Right lobe of liver (tissue), 4 donors: ENCODE measurements around the gene PTPN7.
"Not testable (repeated sequence)": the region's sequence is repeated elsewhere in the genome, so short reads cannot be mapped to it uniquely, and the experiment has no call there.

Experiments
- POLR2A ChIP-seq: fragments of 450-650 bp; IDR thresholded peaks from one replicate; pipeline ENCODE4 v1.6.1; 2017; ENCODE audit warnings: antibody characterized with exemption, mild to moderate bottlenecking
- TF ChIP-seq, protein P1 (sequence below), 4 donors: fragments of 200-600 bp in 3 of 4; fragments of 450-650 bp in 1 of 4; IDR thresholded peaks; one replicate each; pipeline versions ENCODE4 v1.5.1 to v1.8.0; 2016 to 2022; ENCODE audit warnings: antibody characterized with exemption in 4 of 4, mild to moderate bottlenecking in 2 of 4
- donor health status: DM: no; HTN: no; CAD: no.
- donor health status: DM: no; HTN: no; CAD: no.
- donor health status: DM: no; HTN: yes; CAD: no.

- not testable (repeated sequence) for TF ChIP-seq POLR2A
- TF ChIP-seq, protein P1, sequence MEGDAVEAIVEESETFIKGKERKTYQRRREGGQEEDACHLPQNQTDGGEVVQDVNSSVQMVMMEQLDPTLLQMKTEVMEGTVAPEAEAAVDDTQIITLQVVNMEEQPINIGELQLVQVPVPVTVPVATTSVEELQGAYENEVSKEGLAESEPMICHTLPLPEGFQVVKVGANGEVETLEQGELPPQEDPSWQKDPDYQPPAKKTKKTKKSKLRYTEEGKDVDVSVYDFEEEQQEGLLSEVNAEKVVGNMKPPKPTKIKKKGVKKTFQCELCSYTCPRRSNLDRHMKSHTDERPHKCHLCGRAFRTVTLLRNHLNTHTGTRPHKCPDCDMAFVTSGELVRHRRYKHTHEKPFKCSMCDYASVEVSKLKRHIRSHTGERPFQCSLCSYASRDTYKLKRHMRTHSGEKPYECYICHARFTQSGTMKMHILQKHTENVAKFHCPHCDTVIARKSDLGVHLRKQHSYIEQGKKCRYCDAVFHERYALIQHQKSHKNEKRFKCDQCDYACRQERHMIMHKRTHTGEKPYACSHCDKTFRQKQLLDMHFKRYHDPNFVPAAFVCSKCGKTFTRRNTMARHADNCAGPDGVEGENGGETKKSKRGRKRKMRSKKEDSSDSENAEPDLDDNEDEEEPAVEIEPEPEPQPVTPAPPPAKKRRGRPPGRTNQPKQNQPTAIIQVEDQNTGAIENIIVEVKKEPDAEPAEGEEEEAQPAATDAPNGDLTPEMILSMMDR (IDR thresholded peaks at IDR 0.05): not testable (repeated sequence)
Measured at GRCh38 chr1:202180751-202181139, 20.3 kb upstream of the PTPN7 start.
